HCT116 (cell line): ENCODE results near the gene TRAM1L1. TPM values are rescaled to one million over a fixed set of nuclear protein-coding genes. Genes with fewer than 3 reads are reported as not detected.

ENCODE experiments used
- ATAC-seq: fragments of 200-7000 bp; cut with Tn5 transposase; 2 replicates; pipeline ENCODE4 v1.9.1; 2020; ENCODE audit warnings: mild to moderate bottlenecking, moderate library complexity
- BruUV-seq: library from RNA; stranded (reverse); fragments of 400-500 nt; replicated peaks from 2 replicates; lab custom pipeline; 2021; lab: Mats Ljungman, UMichigan
- CTCF ChIA-PET: fragments of 300-600 bp; sonication (Branson Sonifier 250); formaldehyde crosslinking; loops from one replicate; lab custom pipeline; 2021; ENCODE audit warnings: antibody characterized with exemption; lab: Charles Lee
- POLR2A ChIA-PET: fragments of 300-600, 350-600 bp; sonication (Branson Sonifier 250); formaldehyde crosslinking; loops from one replicate; lab custom pipeline; 2021; ENCODE audit warnings: antibody characterized with exemption; lab: Charles Lee
- RAD21 ChIA-PET, 2 experiments: fragments of 300-600 bp; sonication (Branson Sonifier 250); formaldehyde crosslinking; loops; one replicate each; lab custom pipeline; 2023; ENCODE audit warnings: low total read pairs in 2 of 2; ENCODE audit not compliant: uncharacterized antibody in 2 of 2, unreplicated experiment in 2 of 2, low non-redundant PET in 1 of 2; lab: Charles Lee
- DNase-seq: peaks from one replicate; pipeline ENCODE4 v3.0.0-alpha.2; 2010; ENCODE audit warnings: low read depth, low spot score
- H2AFZ ChIP-seq: fragments of 200-600 bp; shearing (Covaris generic), sonication (generic); 2 replicates; pipeline ENCODE4 v1.6.1; 2017; ENCODE audit warnings: low read depth, mixed run types, mixed read lengths, antibody characterized with exemption, low read length; ENCODE audit not compliant: poor library complexity, severe bottlenecking
- H3K27ac ChIP-seq: 2 replicates; pipeline ENCODE4 v1.5.1; 2012; ENCODE audit warnings: low read depth, low read length
- H3K27me3 ChIP-seq: fragments of 200-600 bp; sonication (generic); 2 replicates; pipeline ENCODE4 v1.6.1; 2016; ENCODE audit warnings: mixed run types, low read length, mixed read lengths; ENCODE audit not compliant: insufficient read depth
- H3K36me3 ChIP-seq, 2 experiments: fragments of 200-500 bp in 1 of 2; fragments of 200-600 bp in 1 of 2; sonication (Bioruptor generic) in 1 of 2; sonication (generic) in 1 of 2; 2 replicates each; pipeline versions ENCODE4 v1.5.1 to v1.6.1; 2014 to 2016; ENCODE audit warnings: low read length in 2 of 2, inconsistent platforms in 1 of 2, mixed read lengths in 1 of 2, mixed run types in 1 of 2; ENCODE audit not compliant: insufficient read depth in 2 of 2, control insufficient read depth in 1 of 2
- H3K4me1 ChIP-seq, 2 experiments: fragments of 200-600 bp in 1 of 2; sonication (generic) in 1 of 2; 2 replicates each; pipeline versions ENCODE4 v1.5.1 to v1.6.1; 2012 to 2017; ENCODE audit warnings: low read length in 2 of 2, inconsistent platforms in 1 of 2, mild to moderate bottlenecking in 1 of 2, mixed read lengths in 1 of 2, mixed run types in 1 of 2, moderate library complexity in 1 of 2; ENCODE audit not compliant: insufficient read depth in 2 of 2, control insufficient read depth in 1 of 2
- H3K4me2 ChIP-seq: fragments of 200-600 bp; sonication (generic); 2 replicates; pipeline ENCODE4 v1.6.1; 2017; ENCODE audit warnings: mixed run types, low read length, mixed read lengths
- H3K4me3 ChIP-seq, 2 experiments: fragments of 200-600 bp in 1 of 2; sonication (generic) in 1 of 2; replicated peaks in 1 of 2; 2 replicates each; pipeline ENCODE4 v1.5.1; 2011 to 2016; ENCODE audit warnings: low read length in 2 of 2, control low read depth in 1 of 2, low read depth in 1 of 2, mild to moderate bottlenecking in 1 of 2, mixed read lengths in 1 of 2, mixed run types in 1 of 2
- H3K79me2 ChIP-seq: fragments of 200-600 bp; sonication (generic); 2 replicates; pipeline ENCODE4 v1.6.1; 2017; ENCODE audit warnings: mild to moderate bottlenecking, mixed run types, low read length, moderate library complexity, mixed read lengths; ENCODE audit not compliant: insufficient read depth
- H3K9ac ChIP-seq: fragments of 200-600 bp; sonication (generic); 2 replicates; pipeline ENCODE4 v1.6.1; 2016; ENCODE audit warnings: low read length, mixed read lengths
- H3K9me2 ChIP-seq: fragments of 200-600 bp; sonication (generic), shearing (Covaris generic); 2 replicates; pipeline ENCODE4 v1.6.1; 2017; ENCODE audit warnings: mixed run types, mild to moderate bottlenecking, moderate library complexity; ENCODE audit not compliant: insufficient read depth
- H3K9me3 ChIP-seq, 2 experiments: fragments of 200-500 bp in 1 of 2; fragments of 200-600 bp in 1 of 2; sonication (Bioruptor generic) in 1 of 2; sonication (generic) in 1 of 2; 2 replicates each; pipeline ENCODE4 v1.6.1; 2014 to 2017; ENCODE audit warnings: low read length in 2 of 2, mixed read lengths in 2 of 2, inconsistent platforms in 1 of 2, low read depth in 1 of 2, mild to moderate bottlenecking in 1 of 2, mixed run types in 1 of 2, moderate library complexity in 1 of 2; ENCODE audit not compliant: control insufficient read depth in 1 of 2, insufficient read depth in 1 of 2
- H4K20me1 ChIP-seq: fragments of 200-600 bp; sonication (generic), shearing (Covaris generic); 2 replicates; pipeline ENCODE4 v1.6.1; 2017; ENCODE audit warnings: mixed run types, mild to moderate bottlenecking, moderate library complexity; ENCODE audit not compliant: insufficient read depth
- CEBPB ChIP-seq: IDR thresholded peaks from 2 replicates; pipeline ENCODE4 v1.6.1; 2012; ENCODE audit warnings: low read depth
- EGR1 ChIP-seq: IDR thresholded peaks from 2 replicates; pipeline ENCODE4 v1.6.1; 2012; ENCODE audit warnings: low read depth
- ELF1 ChIP-seq: IDR thresholded peaks from 2 replicates; pipeline ENCODE4 v1.6.1; 2012; ENCODE audit warnings: low read depth, borderline replicate concordance
- EZH2 ChIP-seq: fragments of 200-600 bp; sonication (generic); IDR thresholded peaks from 2 replicates; pipeline ENCODE4 v1.6.1; 2017; ENCODE audit warnings: antibody characterized with exemption, mixed run types
- FOSL1 ChIP-seq: IDR thresholded peaks from 2 replicates; pipeline ENCODE4 v1.6.1; 2012; ENCODE audit warnings: low read depth
- JUND ChIP-seq: IDR thresholded peaks from 2 replicates; pipeline ENCODE4 v1.6.1; 2012
- POLR2AphosphoS5 ChIP-seq: IDR thresholded peaks from 2 replicates; pipeline ENCODE4 v1.6.1; 2011; ENCODE audit warnings: mild to moderate bottlenecking, low read depth, low read length, moderate library complexity
- REST ChIP-seq: IDR thresholded peaks from 2 replicates; pipeline ENCODE4 v1.6.1; 2012; ENCODE audit warnings: low read depth
- SIN3A ChIP-seq: IDR thresholded peaks from 2 replicates; pipeline ENCODE4 v1.6.1; 2012; ENCODE audit warnings: low read depth
- TCF7L2 ChIP-seq: IDR thresholded peaks from 2 replicates; pipeline ENCODE4 v1.7.0; 2011; ENCODE audit warnings: borderline replicate concordance, inconsistent platforms; ENCODE audit not compliant: insufficient read depth, insufficient read length; ENCODE audit errors: extremely low read depth
- ZBTB33 ChIP-seq: IDR thresholded peaks from 2 replicates; pipeline ENCODE4 v1.6.1; 2011; ENCODE audit warnings: mild to moderate bottlenecking, low read length, moderate library complexity; ENCODE audit not compliant: insufficient replicate concordance; ENCODE audit errors: extremely low read depth
- intact Hi-C: fragments of 100-400 bp; cut with micrococcal nuclease; formaldehyde crosslinking; loops from 2 replicates; pipeline ENCODE4 v1.10.0; 2022
- total RNA-seq: library from RNA; stranded (reverse); gene quantifications from one replicate; pipeline ENCODE4 v1.2.1, GENCODE V29; 2021; ENCODE audit not compliant: unreplicated experiment

Gene TRAM1L1
- total RNA-seq, 1 experiment from 2014 or later, result not detected

- RAD21 ChIA-PET, result no interaction called here
- Histone ChIP-seq H3K9me2 (no peaks in the 10 kb centered on the region), H3K27ac (no peak overlapping the region), H3K79me2 (no peaks in the 10 kb centered on the region), H3K4me1 (no peaks in the 10 kb centered on the region), H3K9ac (no peak overlapping the region), H3K9me3 (no peaks in the 10 kb centered on the region), H3K4me2 (no peak overlapping the region), H3K4me3 (no peak overlapping the region), H4K20me1 (no peaks in the 10 kb centered on the region), H2AFZ (no peak overlapping the region), H3K36me3 (no peaks in the 10 kb centered on the region), H3K27me3 (no peaks in the 10 kb centered on the region)
- POLR2A ChIA-PET, result no interaction called here
- CTCF ChIA-PET, result no interaction called here
- intact Hi-C loops, result no loop called here
- ATAC-seq, result no peak
- TF ChIP-seq EZH2, result no peak
- no peak for TF ChIP-seq FOSL1
- BruUV-seq, result no TSS peak
- no peak for DNase-seq
Measured at GRCh38 chr4:117093571-117093970, 8.2 kb upstream of the TRAM1L1 start.

- BruUV-seq, result no TSS peak
- ChIA-PET RAD21 (interaction anchor here in 1 of 2 experiments (0.5 kb wide), 1 partner anchor 889 kb away, joined by 3 read pairs; no protein-coding TSS in a partner anchor), CTCF (no interaction called here), POLR2A (no interaction called here)
- H2AFZ ChIP-seq, result no peak overlapping the region
- no peaks in the 10 kb centered on the region for H3K4me1 ChIP-seq
- DNase-seq, result no peak
- H3K79me2 ChIP-seq, result no peaks in the 10 kb centered on the region
- TF ChIP-seq SIN3A, result no peak
- TF ChIP-seq ELF1, result no peak
- no peak for TF ChIP-seq JUND
- TF ChIP-seq ZBTB33, result no peak
- no peak for TF ChIP-seq POLR2AphosphoS5
- TF ChIP-seq REST, result no peak
- TF ChIP-seq TCF7L2, result no peak
- TF ChIP-seq FOSL1, result no peak
- TF ChIP-seq EGR1, result no peak
- TF ChIP-seq CEBPB, result no peak
- no peak overlapping the region for H3K4me2 ChIP-seq
- ATAC-seq, result no peak
- no peak overlapping the region for H3K9ac ChIP-seq
- H3K36me3 ChIP-seq, result no peaks in the 10 kb centered on the region
- no peaks in the 10 kb centered on the region for H3K9me2 ChIP-seq
- peaks cover 0 to 6% of the 10 kb centered on the region in 2 experiments; a peak in 1 of 4 replicates for H3K9me3 ChIP-seq
- no peak overlapping the region for H3K27ac ChIP-seq
- H3K27me3 ChIP-seq, result no peaks in the 10 kb centered on the region
- no peak overlapping the region for H3K4me3 ChIP-seq
- no peaks in the 10 kb centered on the region for H4K20me1 ChIP-seq
- intact Hi-C loops, result no loop called here
Measured at GRCh38 chr4:117077760-117078159, 7.6 kb downstream of the TRAM1L1 start.
